ENCODE results near the gene GDF10. TPM values are rescaled to one million over a fixed set of nuclear protein-coding genes. Genes with fewer than 3 reads are reported as not detected.

Gene GDF10
- total and polyA plus RNA-seq, 4 donors: 2.3 to 34.7 (median 16.6) TPM

GRCh38 chr10:47268696-47269095, 31.3 kb upstream of the GDF10 start:
- Histone ChIP-seq H3K4me3 (no peak overlapping the region), H3K9ac (ENCODE audit: insufficient read depth in 1 of 2, low read length in 2 of 2) (no peak overlapping the region), H3K9me3 (ENCODE audit: control insufficient read depth in 4 of 4, insufficient read depth in 3 of 4, low read length in 3 of 4) (peaks cover 0 to 16% (median 0%) of the 10 kb centered on the region in 4 donors), H3K27me3 (ENCODE audit: control insufficient read depth in 3 of 3, insufficient read depth in 3 of 3, low read length in 2 of 3) (no peaks in the 10 kb centered on the region), H3K4me1 (ENCODE audit: control insufficient read depth in 5 of 5, insufficient read depth in 5 of 5, low read length in 5 of 5) (no peaks in the 10 kb centered on the region), H3K27ac (ENCODE audit: low read depth in 1 of 2, low read length in 1 of 2) (no peak overlapping the region), H3K36me3 (ENCODE audit: control insufficient read depth in 4 of 4, insufficient read depth in 4 of 4, low read length in 4 of 4) (no peaks in the 10 kb centered on the region)
- WGBS, 2 donors: 93 to 96% methylated on average over 9 of the region's 9 CpGs
- no peak for TF ChIP-seq CTCF (IDR thresholded peaks at IDR 0.05; ENCODE audit: control extremely low read depth, extremely low read depth)
- ATAC-seq (ENCODE audit: insufficient read depth, low FRiP score) (no peak), DNase-seq (no peak)

GRCh38 chr10:47269294-47269693, 30.7 kb upstream of the GDF10 start:
- Histone ChIP-seq H3K9me3 (ENCODE audit: control insufficient read depth in 4 of 4, insufficient read depth in 3 of 4, low read length in 3 of 4) (peaks cover 0 to 13% (median 0%) of the 10 kb centered on the region in 4 donors), H3K36me3 (ENCODE audit: control insufficient read depth in 4 of 4, insufficient read depth in 4 of 4, low read length in 4 of 4) (no peaks in the 10 kb centered on the region), H3K9ac (ENCODE audit: insufficient read depth in 1 of 2, low read length in 2 of 2) (no peak overlapping the region), H3K4me1 (ENCODE audit: control insufficient read depth in 5 of 5, insufficient read depth in 5 of 5, low read length in 5 of 5) (no peaks in the 10 kb centered on the region), H3K27me3 (ENCODE audit: control insufficient read depth in 3 of 3, insufficient read depth in 3 of 3, low read length in 2 of 3) (no peaks in the 10 kb centered on the region), H3K27ac (ENCODE audit: low read depth in 1 of 2, low read length in 1 of 2) (no peak overlapping the region), H3K4me3 (no peak overlapping the region)
- TF ChIP-seq CTCF (IDR thresholded peaks at IDR 0.05; ENCODE audit: control extremely low read depth, extremely low read depth): no peak
- WGBS, 2 donors: 57 to 65% methylated on average over 5 of the region's 5 CpGs
- DNase-seq (no peak), ATAC-seq (ENCODE audit: insufficient read depth, low FRiP score) (no peak)

GRCh38 chr10:47276071-47276470, 23.9 kb upstream of the GDF10 start:
- 84% methylated on average over 2 of the region's 2 CpGs for WGBS, 2 donors
- DNase-seq (no peak), ATAC-seq (ENCODE audit: insufficient read depth, low FRiP score) (no peak)
- Histone ChIP-seq H3K27ac (ENCODE audit: low read depth in 1 of 2, low read length in 1 of 2) (no peak overlapping the region), H3K4me3 (no peak overlapping the region), H3K9me3 (ENCODE audit: control insufficient read depth in 4 of 4, insufficient read depth in 3 of 4, low read length in 3 of 4) (peaks cover 0 to 2% (median 0%) of the 10 kb centered on the region in 4 donors), H3K9ac (ENCODE audit: insufficient read depth in 1 of 2, low read length in 2 of 2) (no peak overlapping the region), H3K36me3 (ENCODE audit: control insufficient read depth in 4 of 4, insufficient read depth in 4 of 4, low read length in 4 of 4) (no peaks in the 10 kb centered on the region), H3K27me3 (ENCODE audit: control insufficient read depth in 3 of 3, insufficient read depth in 3 of 3, low read length in 2 of 3) (no peaks in the 10 kb centered on the region), H3K4me1 (ENCODE audit: control insufficient read depth in 5 of 5, insufficient read depth in 5 of 5, low read length in 5 of 5) (no peaks in the 10 kb centered on the region)
- no peak for TF ChIP-seq CTCF (IDR thresholded peaks at IDR 0.05; ENCODE audit: control extremely low read depth, extremely low read depth)
